Mesodermal cell (in vitro differentiated cells): ENCODE measurements around the gene GPC5.
"Not testable (repeated sequence)": the region's sequence is repeated elsewhere in the genome, so short reads cannot be mapped to it uniquely, and the experiment has no call there.

Source experiments
- H3K27ac ChIP-seq: 2 replicates; pipeline ENCODE4 v1.7.0; 2013; ENCODE audit warnings: mild to moderate bottlenecking, low read depth, low read length, moderate library complexity; ENCODE audit not compliant: severe bottlenecking
- H3K36me3 ChIP-seq: 2 replicates; pipeline ENCODE4 v1.7.1; 2013; ENCODE audit warnings: mild to moderate bottlenecking, low read length, moderate library complexity; ENCODE audit not compliant: control insufficient read depth, insufficient read depth
- H3K4me1 ChIP-seq: one replicate; pipeline ENCODE4 v1.7.1; 2013; ENCODE audit warnings: mild to moderate bottlenecking, low read length; ENCODE audit not compliant: insufficient read depth, control insufficient read depth, poor library complexity, severe bottlenecking
- H3K4me3 ChIP-seq: 2 replicates; pipeline ENCODE4 v1.7.0; 2013; ENCODE audit warnings: low read length, control low read depth, mild to moderate bottlenecking; ENCODE audit not compliant: insufficient read depth, poor library complexity, severe bottlenecking; ENCODE audit errors: extremely low read depth
- H3K9me3 ChIP-seq: 2 replicates; pipeline ENCODE4 v1.7.1; 2013; ENCODE audit warnings: mild to moderate bottlenecking, low read length, moderate library complexity; ENCODE audit not compliant: control insufficient read depth
- WGBS, 2 experiments: methylation state at CpG; one replicate each; pipeline ENCODE4 v1.1.5; 2013; ENCODE audit warnings: missing lambda C conversion rate in 2 of 2; ENCODE audit not compliant: insufficient coverage in 2 of 2; 5-methylcytosine and 5-hydroxymethylcytosine counted together

Gene GPC5

GRCh38 chr13:91845612-91846011 is 447.2 kb downstream of the GPC5 start:
- no CpG with 5 or more reads among the region's 3 CpGs for WGBS, 2 experiments
- Histone ChIP-seq H3K4me1 (no peaks in the 10 kb centered on the region), H3K36me3 (no peaks in the 10 kb centered on the region), H3K4me3 (no peak overlapping the region), H3K27ac (no peak overlapping the region), H3K9me3 (no peaks in the 10 kb centered on the region)

- no CpG with 5 or more reads among the region's 1 CpG for WGBS, 2 experiments
- no peak overlapping the region for H3K27ac ChIP-seq
- no peaks in the 10 kb centered on the region for H3K36me3 ChIP-seq
- H3K9me3 ChIP-seq: no peaks in the 10 kb centered on the region
- no peak overlapping the region for H3K4me3 ChIP-seq
- H3K4me1 ChIP-seq: no peaks in the 10 kb centered on the region
Measured at GRCh38 chr13:91863699-91864098, 465.3 kb downstream of the GPC5 start.

GRCh38 chr13:91868351-91868750 is 469.9 kb downstream of the GPC5 start:
- no peak overlapping the region for H3K27ac ChIP-seq
- H3K9me3 ChIP-seq: no peaks in the 10 kb centered on the region
- H3K4me3 ChIP-seq: no peak overlapping the region
- no peaks in the 10 kb centered on the region for H3K36me3 ChIP-seq
- H3K4me1 ChIP-seq: no peaks in the 10 kb centered on the region

GRCh38 chr13:91878491-91878890 is 480.1 kb downstream of the GPC5 start:
- H3K4me1 ChIP-seq: no peaks in the 10 kb centered on the region

GRCh38 chr13:91879360-91879759 is 480.9 kb downstream of the GPC5 start:
- no peaks in the 10 kb centered on the region for H3K36me3 ChIP-seq
- no peaks in the 10 kb centered on the region for H3K4me1 ChIP-seq
- no CpG with 5 or more reads among the region's 2 CpGs for WGBS, 2 experiments
- H3K9me3 ChIP-seq: no peaks in the 10 kb centered on the region
- no peak overlapping the region for H3K4me3 ChIP-seq
- H3K27ac ChIP-seq: no peak overlapping the region

More at GRCh38 chr13:91878491-91878890, 480.1 kb downstream of the GPC5 start:
- H3K36me3 ChIP-seq: no peaks in the 10 kb centered on the region
- no peaks in the 10 kb centered on the region for H3K9me3 ChIP-seq
- H3K27ac ChIP-seq: no peak overlapping the region
- 80% methylated on average over 2 of the region's 3 CpGs; no CpG with 5 or more reads in 1 of the 2 experiments for WGBS, 2 experiments
- no peak overlapping the region for H3K4me3 ChIP-seq

GRCh38 chr13:91882918-91883317 is 484.5 kb downstream of the GPC5 start:
- H3K4me3 ChIP-seq: no peak overlapping the region
- no peak overlapping the region for H3K27ac ChIP-seq

GRCh38 chr13:91889641-91890040 is 491.2 kb downstream of the GPC5 start:
- H3K36me3 ChIP-seq: no peaks in the 10 kb centered on the region
- no peak overlapping the region for H3K27ac ChIP-seq
- no peaks in the 10 kb centered on the region for H3K9me3 ChIP-seq
- no peaks in the 10 kb centered on the region for H3K4me1 ChIP-seq
- no CpG with 5 or more reads among the region's 2 CpGs for WGBS, 2 experiments
- H3K4me3 ChIP-seq: no peak overlapping the region

More at GRCh38 chr13:91882918-91883317, 484.5 kb downstream of the GPC5 start:
- Histone ChIP-seq H3K36me3 (no peaks in the 10 kb centered on the region), H3K9me3 (no peaks in the 10 kb centered on the region), H3K4me1 (no peaks in the 10 kb centered on the region)

GRCh38 chr13:91891141-91891540 is 492.7 kb downstream of the GPC5 start:
- 83% methylated on average over 1 of the region's 3 CpGs; no CpG with 5 or more reads in 1 of the 2 experiments for WGBS, 2 experiments
- H3K9me3 ChIP-seq: no peaks in the 10 kb centered on the region
- H3K36me3 ChIP-seq: no peaks in the 10 kb centered on the region
- H3K4me3 ChIP-seq: no peak overlapping the region
- no peaks in the 10 kb centered on the region for H3K4me1 ChIP-seq
- H3K27ac ChIP-seq: no peak overlapping the region

GRCh38 chr13:91893040-91893439 is 494.6 kb downstream of the GPC5 start:
- Histone ChIP-seq H3K27ac (no peak overlapping the region), H3K4me1 (no peaks in the 10 kb centered on the region), H3K36me3 (no peaks in the 10 kb centered on the region), H3K4me3 (no peak overlapping the region), H3K9me3 (no peaks in the 10 kb centered on the region)
- no CpG with 5 or more reads among the region's 2 CpGs for WGBS, 2 experiments

GRCh38 chr13:91894316-91894715 is 495.9 kb downstream of the GPC5 start:
- 88% methylated on average over 1 of the region's 2 CpGs; no CpG with 5 or more reads in 1 of the 2 experiments for WGBS, 2 experiments

GRCh38 chr13:91896547-91896946 is 498.1 kb downstream of the GPC5 start:
- Histone ChIP-seq H3K27ac (no peak overlapping the region), H3K4me3 (no peak overlapping the region), H3K9me3 (no peaks in the 10 kb centered on the region), H3K4me1 (no peaks in the 10 kb centered on the region), H3K36me3 (no peaks in the 10 kb centered on the region)
- 75 to 100% methylated on average over 1 to 2 of the region's 5 CpGs for WGBS, 2 experiments

More at GRCh38 chr13:91894316-91894715, 495.9 kb downstream of the GPC5 start:
- Histone ChIP-seq H3K27ac (no peak overlapping the region), H3K4me1 (no peaks in the 10 kb centered on the region), H3K9me3 (no peaks in the 10 kb centered on the region), H3K4me3 (no peak overlapping the region), H3K36me3 (no peaks in the 10 kb centered on the region)

- H3K4me1 ChIP-seq, H3K36me3 ChIP-seq, H3K27ac ChIP-seq, H3K9me3 ChIP-seq, H3K4me3 ChIP-seq: not testable (repeated sequence)
Measured at GRCh38 chr13:91898986-91899385, 500.6 kb downstream of the GPC5 start.
